Measurements from ENCODE around the gene SERINC3. TPM values are rescaled to one million over a fixed set of nuclear protein-coding genes. Genes with fewer than 3 reads are reported as not detected.
"Not testable (repeated sequence)": the region's sequence is repeated elsewhere in the genome, so short reads cannot be mapped to it uniquely, and the experiment has no call there.

SERINC3 gene
- total RNA-seq (2014; rRNA removed; shearing (Covaris generic)), result 36.7 and 46.4 TPM in 2 replicates

- no peaks in the 10 kb centered on the region for H3K36me3 ChIP-seq (replicated peaks; ENCODE audit: control insufficient read depth, insufficient read depth, low read length)
- DNase-seq, result peak; percentile 96
- no peaks in the 10 kb centered on the region for H3K27me3 ChIP-seq (ENCODE audit: control insufficient read depth, insufficient read depth, low read length)
Observed at GRCh38 chr20:44521484-44522481, at the start of gene SERINC3. Gene SERINC3, minus strand, starts transcription at chr20:44522070. Its CDS starts 119 bp downstream, at chr20:44521951.

DNA sequence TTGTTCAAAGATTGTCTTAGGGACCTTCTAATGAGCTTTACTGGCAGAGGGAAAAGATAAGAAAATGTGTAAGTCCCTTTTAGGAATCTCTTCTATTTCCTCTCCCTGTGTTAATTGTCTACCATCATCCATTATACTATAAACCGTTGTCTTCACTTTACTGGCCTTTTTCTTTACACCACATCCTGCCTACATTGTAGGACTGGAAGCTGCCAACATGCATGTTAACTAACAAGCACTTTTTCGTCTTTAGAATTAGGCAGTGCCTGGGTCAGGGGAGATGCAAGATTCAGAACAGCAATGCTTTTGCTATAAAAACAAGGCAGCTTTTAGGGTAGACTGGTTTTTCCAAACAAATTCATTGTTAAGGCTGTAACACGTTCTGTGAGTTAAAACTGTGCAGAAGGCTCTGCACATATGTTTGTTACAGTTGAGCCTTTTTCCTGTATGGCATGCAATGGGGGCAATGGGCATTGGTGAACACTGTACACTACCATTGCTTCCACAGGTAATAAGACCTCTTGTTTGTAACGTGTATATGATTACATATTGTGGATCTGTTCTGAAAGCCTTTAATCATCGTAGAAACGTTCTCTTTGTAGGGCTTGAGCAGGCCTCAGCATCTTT, 49.6 kb upstream of the SERINC3 start:
- Histone ChIP-seq H3K27me3 (ENCODE audit: control insufficient read depth, insufficient read depth, low read length) (no peaks in the 10 kb centered on the region), H3K36me3 (replicated peaks; ENCODE audit: control insufficient read depth, insufficient read depth, low read length) (no peaks in the 10 kb centered on the region), H3K4me3 (ENCODE audit: insufficient read depth, low read depth, low read length) (no peak overlapping the region)
- no peak for DNase-seq

More at GRCh38 chr20:44521484-44522481, at the start of gene SERINC3:
- H3K4me3 ChIP-seq (ENCODE audit: insufficient read depth, low read depth, low read length), result peak within 1 kb of the TSS; percentile 97

DNA sequence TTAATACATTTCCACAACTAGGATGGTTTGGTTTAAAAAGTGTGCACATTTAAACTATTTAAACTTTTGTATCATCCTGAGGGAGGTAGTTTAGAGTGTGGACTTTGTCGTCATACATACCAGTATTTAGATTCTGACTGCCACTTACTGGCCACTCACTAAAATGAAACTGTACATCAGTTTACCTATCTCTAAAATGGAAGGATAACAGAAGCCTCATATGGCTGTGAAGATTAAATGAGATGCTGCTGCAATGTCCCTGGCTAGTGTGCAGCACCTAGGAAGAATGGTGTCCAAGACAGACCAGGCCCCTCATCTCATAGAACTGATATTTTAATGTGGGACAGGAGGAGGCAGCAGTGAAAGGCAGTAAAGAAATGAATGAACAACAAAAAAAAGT, 48.5 kb upstream of the SERINC3 start:
- no peaks in the 10 kb centered on the region for H3K27me3 ChIP-seq (ENCODE audit: control insufficient read depth, insufficient read depth, low read length)
- no peak for DNase-seq
- no peaks in the 10 kb centered on the region for H3K36me3 ChIP-seq (replicated peaks; ENCODE audit: control insufficient read depth, insufficient read depth, low read length)
- no peak overlapping the region for H3K4me3 ChIP-seq (ENCODE audit: insufficient read depth, low read depth, low read length)

DNA sequence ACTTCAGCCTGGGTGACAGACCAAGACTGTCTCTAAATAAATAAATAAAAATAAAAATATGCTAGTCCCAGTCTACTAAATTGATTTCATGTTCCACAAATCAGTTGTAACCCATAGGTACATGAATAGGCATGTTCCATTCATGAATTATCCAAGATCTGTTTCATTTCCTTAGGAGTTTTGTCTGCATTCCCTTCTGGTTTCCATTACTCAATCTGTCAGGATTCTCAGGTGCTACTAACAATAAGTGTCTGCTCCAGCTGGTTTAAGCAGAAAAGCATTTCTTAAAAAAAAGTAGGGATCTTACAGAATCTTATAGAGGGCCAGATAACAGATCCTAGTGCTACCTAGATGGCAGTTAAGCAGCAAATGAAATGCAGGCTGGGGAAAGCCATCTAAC, 44.9 kb upstream of the SERINC3 start:
- no peaks in the 10 kb centered on the region for H3K36me3 ChIP-seq (replicated peaks; ENCODE audit: control insufficient read depth, insufficient read depth, low read length)
- no peak for DNase-seq
- no peak overlapping the region for H3K4me3 ChIP-seq (ENCODE audit: insufficient read depth, low read depth, low read length)
- H3K27me3 ChIP-seq (ENCODE audit: control insufficient read depth, insufficient read depth, low read length), result no peaks in the 10 kb centered on the region

- Histone ChIP-seq H3K36me3 (replicated peaks; ENCODE audit: control insufficient read depth, insufficient read depth, low read length) (no peaks in the 10 kb centered on the region), H3K27me3 (ENCODE audit: control insufficient read depth, insufficient read depth, low read length) (no peaks in the 10 kb centered on the region), H3K4me3 (ENCODE audit: insufficient read depth, low read depth, low read length) (no peak overlapping the region)
- no peak for DNase-seq
Observed at GRCh38 chr20:44566018-44566417, 44.1 kb upstream of the SERINC3 start.

DNA sequence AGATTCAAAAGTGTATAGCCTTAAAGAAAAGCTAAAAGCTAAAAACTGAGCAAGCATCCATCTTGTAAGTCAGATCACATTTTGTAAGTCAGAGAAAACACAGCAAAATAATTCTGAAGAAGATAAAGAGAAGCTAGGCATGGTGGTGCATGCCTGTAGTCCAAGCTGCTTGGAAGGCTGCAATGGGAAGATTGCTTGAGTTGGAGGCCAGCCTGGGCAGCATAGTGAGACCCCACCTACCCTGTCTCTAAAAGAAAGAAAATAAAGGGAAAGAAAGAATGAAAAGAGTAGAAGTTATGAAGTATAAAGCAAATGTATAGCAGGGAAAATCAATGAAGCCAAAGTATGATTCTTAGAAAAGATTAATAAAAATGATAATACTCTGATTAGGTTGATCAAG, 40.0 kb upstream of the SERINC3 start:
- Histone ChIP-seq H3K36me3 (replicated peaks; ENCODE audit: control insufficient read depth, insufficient read depth, low read length) (no peaks in the 10 kb centered on the region), H3K4me3 (ENCODE audit: insufficient read depth, low read depth, low read length) (no peak overlapping the region), H3K27me3 (ENCODE audit: control insufficient read depth, insufficient read depth, low read length) (no peaks in the 10 kb centered on the region)
- no peak for DNase-seq

GRCh38 chr20:44560818-44561217, 38.9 kb upstream of the SERINC3 start:
- not testable (repeated sequence) for H3K4me3 ChIP-seq (ENCODE audit: insufficient read depth, low read depth, low read length); DNase-seq; H3K36me3 ChIP-seq (replicated peaks; ENCODE audit: control insufficient read depth, insufficient read depth, low read length); H3K27me3 ChIP-seq (ENCODE audit: control insufficient read depth, insufficient read depth, low read length)

DNA sequence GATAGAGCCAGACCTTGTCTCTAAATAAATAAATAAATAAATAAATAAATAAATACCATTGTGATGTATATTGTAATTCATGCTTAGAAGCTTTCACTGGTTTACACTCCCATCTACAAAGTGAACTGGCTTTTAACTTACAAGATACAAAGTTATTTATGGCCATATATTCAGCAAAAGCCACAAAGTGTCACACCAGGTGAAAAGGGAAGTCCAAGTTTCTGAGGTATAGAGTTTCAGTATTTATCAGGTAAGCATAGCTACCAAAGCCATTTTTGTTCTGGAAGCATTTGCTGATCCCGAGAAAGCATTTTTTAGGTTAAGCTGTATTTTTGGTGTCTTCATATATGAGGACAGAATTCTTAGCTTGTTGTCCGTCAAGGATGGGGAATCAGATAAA, 38.4 kb upstream of the SERINC3 start:
- DNase-seq, result no peak
- Histone ChIP-seq H3K4me3 (ENCODE audit: insufficient read depth, low read depth, low read length) (no peak overlapping the region), H3K36me3 (replicated peaks; ENCODE audit: control insufficient read depth, insufficient read depth, low read length) (no peaks in the 10 kb centered on the region), H3K27me3 (ENCODE audit: control insufficient read depth, insufficient read depth, low read length) (no peaks in the 10 kb centered on the region)

- Histone ChIP-seq H3K36me3 (replicated peaks; ENCODE audit: control insufficient read depth, insufficient read depth, low read length) (no peaks in the 10 kb centered on the region), H3K4me3 (ENCODE audit: insufficient read depth, low read depth, low read length) (no peak overlapping the region), H3K27me3 (ENCODE audit: control insufficient read depth, insufficient read depth, low read length) (no peaks in the 10 kb centered on the region)
- no peak for DNase-seq
Observed at GRCh38 chr20:44559302-44559701, 37.4 kb upstream of the SERINC3 start.

- no peaks in the 10 kb centered on the region for H3K36me3 ChIP-seq (replicated peaks; ENCODE audit: control insufficient read depth, insufficient read depth, low read length)
- H3K27me3 ChIP-seq (ENCODE audit: control insufficient read depth, insufficient read depth, low read length), result no peaks in the 10 kb centered on the region
- no peak for DNase-seq
- H3K4me3 ChIP-seq (ENCODE audit: insufficient read depth, low read depth, low read length), result no peak overlapping the region
Observed at GRCh38 chr20:44552950-44553908, 31.4 kb upstream of the SERINC3 start.

DNA sequence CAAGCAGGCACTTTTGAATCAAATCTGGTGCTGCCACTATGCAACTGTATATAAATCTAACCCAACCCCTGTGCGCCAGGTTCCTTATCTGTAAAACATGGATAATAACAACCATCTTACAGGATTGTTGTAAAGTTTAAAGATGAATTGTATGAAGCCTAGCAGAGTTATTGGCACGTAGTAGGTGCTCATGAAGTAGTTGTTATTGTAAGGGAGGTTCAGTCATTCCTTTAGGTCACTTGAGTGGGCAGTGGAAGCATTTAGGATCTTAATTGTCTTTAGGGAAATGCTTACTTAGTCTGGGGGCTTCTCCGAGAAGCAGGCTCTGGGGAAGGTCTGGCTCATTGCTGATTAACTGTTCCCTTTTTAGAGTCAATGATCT, 30.7 kb upstream of the SERINC3 start:
- Histone ChIP-seq H3K36me3 (replicated peaks; ENCODE audit: control insufficient read depth, insufficient read depth, low read length) (no peaks in the 10 kb centered on the region), H3K4me3 (ENCODE audit: insufficient read depth, low read depth, low read length) (no peak overlapping the region), H3K27me3 (ENCODE audit: control insufficient read depth, insufficient read depth, low read length) (no peaks in the 10 kb centered on the region)
- no peak for DNase-seq

- Histone ChIP-seq H3K36me3 (replicated peaks; ENCODE audit: control insufficient read depth, insufficient read depth, low read length) (no peaks in the 10 kb centered on the region), H3K4me3 (ENCODE audit: insufficient read depth, low read depth, low read length) (no peak overlapping the region), H3K27me3 (ENCODE audit: control insufficient read depth, insufficient read depth, low read length) (no peaks in the 10 kb centered on the region)
- DNase-seq, result no peak
Observed at GRCh38 chr20:44552050-44552449, 30.2 kb upstream of the SERINC3 start.

GRCh38 chr20:44549123-44549522, 27.3 kb upstream of the SERINC3 start:
- no peak for DNase-seq
- H3K4me3 ChIP-seq (ENCODE audit: insufficient read depth, low read depth, low read length), result no peak overlapping the region
- H3K27me3 ChIP-seq (ENCODE audit: control insufficient read depth, insufficient read depth, low read length), result no peaks in the 10 kb centered on the region
- H3K36me3 ChIP-seq (replicated peaks; ENCODE audit: control insufficient read depth, insufficient read depth, low read length), result no peaks in the 10 kb centered on the region

GRCh38 chr20:44547419-44547818, 25.5 kb upstream of the SERINC3 start:
- Histone ChIP-seq H3K27me3 (ENCODE audit: control insufficient read depth, insufficient read depth, low read length) (no peaks in the 10 kb centered on the region), H3K4me3 (ENCODE audit: insufficient read depth, low read depth, low read length) (no peak overlapping the region), H3K36me3 (replicated peaks; ENCODE audit: control insufficient read depth, insufficient read depth, low read length) (no peaks in the 10 kb centered on the region)
- no peak for DNase-seq
